Transverse colon (tissue), 4 donors: ENCODE data around the gene OXT.

ENCODE experiments used
- POLR2AphosphoS5 ChIP-seq, 3 donors: sonication (generic); formaldehyde crosslinking; IDR thresholded peaks; one replicate each; pipeline ENCODE4 v1.6.1; 2016; ENCODE audit warnings: antibody characterized with exemption in 3 of 3
- TF ChIP-seq, protein P1 (sequence below), 5 experiments: fragments of 200-600 bp in 3 of 5; fragments of 450-650 bp in 2 of 5; sonication (generic) in 3 of 5; IDR thresholded peaks; 1 replicate in 2 of 5; 2 replicates in 3 of 5; pipeline ENCODE4 v1.5.1; 2016 to 2017; ENCODE audit warnings: antibody characterized with exemption in 5 of 5, inconsistent platforms in 3 of 5, mild to moderate bottlenecking in 2 of 5, moderate library complexity in 1 of 5

- TF ChIP-seq, protein P1, sequence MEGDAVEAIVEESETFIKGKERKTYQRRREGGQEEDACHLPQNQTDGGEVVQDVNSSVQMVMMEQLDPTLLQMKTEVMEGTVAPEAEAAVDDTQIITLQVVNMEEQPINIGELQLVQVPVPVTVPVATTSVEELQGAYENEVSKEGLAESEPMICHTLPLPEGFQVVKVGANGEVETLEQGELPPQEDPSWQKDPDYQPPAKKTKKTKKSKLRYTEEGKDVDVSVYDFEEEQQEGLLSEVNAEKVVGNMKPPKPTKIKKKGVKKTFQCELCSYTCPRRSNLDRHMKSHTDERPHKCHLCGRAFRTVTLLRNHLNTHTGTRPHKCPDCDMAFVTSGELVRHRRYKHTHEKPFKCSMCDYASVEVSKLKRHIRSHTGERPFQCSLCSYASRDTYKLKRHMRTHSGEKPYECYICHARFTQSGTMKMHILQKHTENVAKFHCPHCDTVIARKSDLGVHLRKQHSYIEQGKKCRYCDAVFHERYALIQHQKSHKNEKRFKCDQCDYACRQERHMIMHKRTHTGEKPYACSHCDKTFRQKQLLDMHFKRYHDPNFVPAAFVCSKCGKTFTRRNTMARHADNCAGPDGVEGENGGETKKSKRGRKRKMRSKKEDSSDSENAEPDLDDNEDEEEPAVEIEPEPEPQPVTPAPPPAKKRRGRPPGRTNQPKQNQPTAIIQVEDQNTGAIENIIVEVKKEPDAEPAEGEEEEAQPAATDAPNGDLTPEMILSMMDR (IDR thresholded peaks at IDR 0.05): no peak
- TF ChIP-seq POLR2AphosphoS5 (IDR thresholded peaks at IDR 0.05): no peak
Observed at GRCh38 chr20:3119044-3119443, 47.6 kb downstream of the OXT start.
